Measurements from ENCODE around the gene CATSPERB.

- TF ChIP-seq, protein P1, sequence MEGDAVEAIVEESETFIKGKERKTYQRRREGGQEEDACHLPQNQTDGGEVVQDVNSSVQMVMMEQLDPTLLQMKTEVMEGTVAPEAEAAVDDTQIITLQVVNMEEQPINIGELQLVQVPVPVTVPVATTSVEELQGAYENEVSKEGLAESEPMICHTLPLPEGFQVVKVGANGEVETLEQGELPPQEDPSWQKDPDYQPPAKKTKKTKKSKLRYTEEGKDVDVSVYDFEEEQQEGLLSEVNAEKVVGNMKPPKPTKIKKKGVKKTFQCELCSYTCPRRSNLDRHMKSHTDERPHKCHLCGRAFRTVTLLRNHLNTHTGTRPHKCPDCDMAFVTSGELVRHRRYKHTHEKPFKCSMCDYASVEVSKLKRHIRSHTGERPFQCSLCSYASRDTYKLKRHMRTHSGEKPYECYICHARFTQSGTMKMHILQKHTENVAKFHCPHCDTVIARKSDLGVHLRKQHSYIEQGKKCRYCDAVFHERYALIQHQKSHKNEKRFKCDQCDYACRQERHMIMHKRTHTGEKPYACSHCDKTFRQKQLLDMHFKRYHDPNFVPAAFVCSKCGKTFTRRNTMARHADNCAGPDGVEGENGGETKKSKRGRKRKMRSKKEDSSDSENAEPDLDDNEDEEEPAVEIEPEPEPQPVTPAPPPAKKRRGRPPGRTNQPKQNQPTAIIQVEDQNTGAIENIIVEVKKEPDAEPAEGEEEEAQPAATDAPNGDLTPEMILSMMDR (conservative IDR thresholded peaks at IDR 0.05 in 1 of 2, IDR thresholded peaks at IDR 0.05 in 1 of 2; ENCODE audit: extremely low read depth in 1 of 2, insufficient read depth in 1 of 2, low read depth in 1 of 2, low read length in 2 of 2), result no peak
- TF ChIP-seq EZH2 (IDR thresholded peaks at IDR 0.05; ENCODE audit: borderline replicate concordance, low read length), result no peak
Measured at GRCh38 chr14:91751719-91752118, 19.8 kb upstream of the CATSPERB start.

Measured in mammary epithelial cell (primary cell).